Measurements from ENCODE around the gene HSPA1A.

The HSPA1A gene

DNA sequence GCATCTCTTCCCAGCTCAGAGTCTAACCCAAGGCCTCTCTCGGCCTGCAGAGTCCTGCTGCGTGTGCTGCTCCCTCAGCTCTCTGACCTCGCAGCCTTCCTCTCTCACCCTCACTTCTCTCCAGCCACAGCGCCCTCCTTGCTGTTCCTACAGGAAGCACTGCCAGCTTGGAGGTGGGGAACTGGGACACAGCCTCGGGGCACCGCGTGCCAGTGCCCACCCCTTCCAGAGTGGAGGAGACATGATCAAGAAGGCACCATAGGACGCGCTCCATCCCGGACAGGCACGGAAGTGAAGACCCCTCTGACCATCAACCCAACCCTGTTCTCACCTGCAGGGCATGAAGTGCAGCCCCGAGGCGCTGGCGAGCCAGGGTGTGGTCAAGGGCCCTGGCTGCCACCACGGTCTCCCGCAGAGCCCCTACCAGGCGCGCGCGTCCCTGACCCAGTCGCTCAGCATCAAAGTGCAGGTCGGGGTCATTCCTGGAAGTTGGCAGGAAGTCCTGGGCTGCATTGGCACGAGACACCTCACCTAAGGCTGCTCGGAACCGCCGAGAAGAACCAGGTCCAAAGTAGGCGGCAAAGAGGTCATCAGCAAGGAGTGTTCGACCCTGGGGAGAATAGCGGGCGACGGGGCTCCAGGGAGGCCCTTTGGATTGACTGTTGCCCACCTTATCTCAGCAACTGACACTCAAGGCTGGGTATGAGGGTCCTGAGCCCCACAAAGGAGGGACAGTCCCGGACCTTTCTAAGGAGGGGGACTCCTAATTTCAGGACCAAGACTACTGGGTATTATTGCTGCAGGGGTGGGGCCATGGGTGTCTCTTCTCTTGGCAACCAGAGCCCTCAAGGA is 39.5 kb upstream of the HSPA1A start:
- DNase-seq (ENCODE audit: insufficient read length): no peak

GRCh38 chr6:31776485-31776988 is 38.8 kb upstream of the HSPA1A start:
- no peak for DNase-seq (ENCODE audit: insufficient read length)
- peak; percentile 36 for FAIRE-seq
- TF ChIP-seq POLR2AphosphoS5 (IDR thresholded peaks at IDR 0.05; ENCODE audit: low read depth, low read length) (no peak), POLR2A (IDR thresholded peaks at IDR 0.05; ENCODE audit: low read depth, low read length) (peak; percentile 19; the same call in 1 of the 2 replicates)

More for the DNA sequence above, 39.5 kb upstream of the HSPA1A start:
- no peak for FAIRE-seq
- no peak for TF ChIP-seq TAF1 (IDR thresholded peaks at IDR 0.05; ENCODE audit: borderline replicate concordance, low read depth, low read length)
- TF ChIP-seq POLR2AphosphoS5 (IDR thresholded peaks at IDR 0.05; ENCODE audit: low read depth, low read length): no peak
- TF ChIP-seq POLR2A (IDR thresholded peaks at IDR 0.05; ENCODE audit: low read depth, low read length): no peak

GRCh38 chr6:31776989-31777666 is 38.2 kb upstream of the HSPA1A start, which contains the start of gene VWA7:
VWA7 (minus strand) TSS chr6:31777328; CDS start chr6:31776779, 549 bp downstream.
- DNase-seq (ENCODE audit: insufficient read length) (peak; percentile 85), FAIRE-seq (peak; percentile 94)
- TF ChIP-seq TAF1 (IDR thresholded peaks at IDR 0.05; ENCODE audit: borderline replicate concordance, low read depth, low read length) (no peak), POLR2AphosphoS5 (IDR thresholded peaks at IDR 0.05; ENCODE audit: low read depth, low read length) (peak; percentile 66), POLR2A (IDR thresholded peaks at IDR 0.05; ENCODE audit: low read depth, low read length) (0 out of 2 replicates have a peak, but pooled peaks have one; percentile 23)

DNA sequence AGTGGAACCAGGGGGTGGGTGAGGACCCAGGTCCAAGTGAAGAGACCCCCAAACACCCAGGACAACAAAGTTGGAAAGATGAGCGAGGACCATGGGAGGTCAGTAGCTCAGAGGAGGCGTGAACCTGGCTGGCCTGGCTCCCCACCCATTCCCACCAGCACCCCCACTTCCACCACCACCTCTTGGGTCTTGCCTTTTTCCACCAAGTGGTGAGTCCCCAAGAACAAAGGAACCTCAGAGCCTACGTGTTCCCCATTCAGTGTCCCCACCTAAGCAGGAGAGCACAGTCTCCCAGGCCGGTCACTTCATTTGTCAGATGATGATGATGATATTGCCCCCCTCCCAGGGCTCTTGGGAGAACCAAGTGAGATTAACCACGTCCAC is 37.7 kb upstream of the HSPA1A start:
- DNase-seq (ENCODE audit: insufficient read length) (no peak), FAIRE-seq (no peak)
- no peak for TF ChIP-seq POLR2A (IDR thresholded peaks at IDR 0.05; ENCODE audit: low read depth, low read length)
- no peak for TF ChIP-seq POLR2AphosphoS5 (IDR thresholded peaks at IDR 0.05; ENCODE audit: low read depth, low read length)

DNA sequence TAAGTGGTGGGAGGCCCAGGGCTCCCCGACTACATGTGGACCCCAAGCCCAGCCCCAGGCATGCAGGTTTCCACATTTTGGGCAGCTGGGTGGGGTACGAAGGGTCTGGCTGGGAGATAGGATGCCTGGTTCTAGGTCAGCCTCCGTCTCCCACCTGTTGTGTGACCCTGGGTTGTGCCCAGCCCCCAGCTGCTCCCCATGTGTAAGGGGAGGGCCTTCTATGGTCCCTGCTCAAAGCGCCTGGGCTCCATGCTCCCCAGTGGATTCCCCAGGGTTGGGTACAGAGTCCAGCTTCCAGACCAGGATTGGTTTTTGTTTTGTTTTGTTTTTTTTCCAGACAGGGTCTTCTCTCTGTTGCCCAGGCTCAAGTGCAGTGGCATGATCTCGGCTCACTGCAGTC is 37.1 kb upstream of the HSPA1A start:
- no peak for TF ChIP-seq POLR2AphosphoS5 (IDR thresholded peaks at IDR 0.05; ENCODE audit: low read depth, low read length)
- no peak for TF ChIP-seq TAF1 (IDR thresholded peaks at IDR 0.05; ENCODE audit: borderline replicate concordance, low read depth, low read length)
- TF ChIP-seq POLR2A (IDR thresholded peaks at IDR 0.05; ENCODE audit: low read depth, low read length): no peak
- DNase-seq (ENCODE audit: insufficient read length): no peak
- FAIRE-seq: no peak

GRCh38 chr6:31778999-31779885 is 36.1 kb upstream of the HSPA1A start:
- FAIRE-seq (no peak), DNase-seq (ENCODE audit: insufficient read length) (no peak)
- TF ChIP-seq POLR2AphosphoS5 (IDR thresholded peaks at IDR 0.05; ENCODE audit: low read depth, low read length) (0 out of 2 replicates have a peak, but pooled peaks have one; percentile 17), TAF1 (IDR thresholded peaks at IDR 0.05; ENCODE audit: borderline replicate concordance, low read depth, low read length) (no peak), POLR2A (IDR thresholded peaks at IDR 0.05; ENCODE audit: low read depth, low read length) (no peak)

- DNase-seq (ENCODE audit: insufficient read length) (no peak), FAIRE-seq (no peak)
- TF ChIP-seq POLR2AphosphoS5 (IDR thresholded peaks at IDR 0.05; ENCODE audit: low read depth, low read length): no peak
- no peak for TF ChIP-seq TAF1 (IDR thresholded peaks at IDR 0.05; ENCODE audit: borderline replicate concordance, low read depth, low read length)
- TF ChIP-seq POLR2A (IDR thresholded peaks at IDR 0.05; ENCODE audit: low read depth, low read length): no peak
Measured at GRCh38 chr6:31779908-31780307, 35.4 kb upstream of the HSPA1A start.

DNA sequence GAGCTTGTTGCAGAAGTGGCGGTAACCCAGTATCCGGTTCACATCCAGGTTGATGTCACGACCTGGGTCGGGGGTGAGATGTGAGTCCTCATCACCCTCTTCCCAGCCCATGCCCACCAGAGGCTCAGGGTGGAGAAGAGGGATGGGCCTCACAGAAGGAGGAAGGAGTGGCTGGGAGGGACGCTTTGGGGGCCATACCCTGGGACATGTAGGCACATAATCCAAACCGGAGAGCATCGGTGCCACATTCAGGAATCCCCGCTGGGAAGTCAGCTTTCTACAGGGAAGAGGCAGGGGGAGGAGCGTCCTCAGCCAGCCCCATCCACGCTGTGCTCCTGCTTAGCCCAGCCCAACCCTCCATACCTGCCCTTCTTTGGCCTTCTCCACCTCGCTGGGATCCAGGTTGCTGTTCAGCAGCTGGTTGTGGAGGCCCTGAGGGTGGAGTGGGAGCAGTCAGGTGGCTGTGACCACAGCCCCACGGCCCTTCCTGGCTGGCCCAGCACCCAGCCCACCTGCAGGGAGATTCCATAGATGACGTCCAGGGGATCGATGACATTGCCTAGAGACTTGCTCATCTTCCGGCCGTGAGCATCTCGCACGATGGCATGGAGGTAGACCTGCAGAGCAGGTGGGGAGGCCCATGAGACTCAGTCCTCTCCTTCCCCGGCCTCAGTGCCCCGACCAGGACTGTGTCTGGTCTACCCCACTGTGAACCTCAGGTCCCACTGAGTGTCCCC is 34.7 kb upstream of the HSPA1A start:
- no peak for FAIRE-seq
- TF ChIP-seq POLR2A (IDR thresholded peaks at IDR 0.05; ENCODE audit: low read depth, low read length): no peak
- no peak for TF ChIP-seq TAF1 (IDR thresholded peaks at IDR 0.05; ENCODE audit: borderline replicate concordance, low read depth, low read length)
- TF ChIP-seq POLR2AphosphoS5 (IDR thresholded peaks at IDR 0.05; ENCODE audit: low read depth, low read length): no peak

DNA sequence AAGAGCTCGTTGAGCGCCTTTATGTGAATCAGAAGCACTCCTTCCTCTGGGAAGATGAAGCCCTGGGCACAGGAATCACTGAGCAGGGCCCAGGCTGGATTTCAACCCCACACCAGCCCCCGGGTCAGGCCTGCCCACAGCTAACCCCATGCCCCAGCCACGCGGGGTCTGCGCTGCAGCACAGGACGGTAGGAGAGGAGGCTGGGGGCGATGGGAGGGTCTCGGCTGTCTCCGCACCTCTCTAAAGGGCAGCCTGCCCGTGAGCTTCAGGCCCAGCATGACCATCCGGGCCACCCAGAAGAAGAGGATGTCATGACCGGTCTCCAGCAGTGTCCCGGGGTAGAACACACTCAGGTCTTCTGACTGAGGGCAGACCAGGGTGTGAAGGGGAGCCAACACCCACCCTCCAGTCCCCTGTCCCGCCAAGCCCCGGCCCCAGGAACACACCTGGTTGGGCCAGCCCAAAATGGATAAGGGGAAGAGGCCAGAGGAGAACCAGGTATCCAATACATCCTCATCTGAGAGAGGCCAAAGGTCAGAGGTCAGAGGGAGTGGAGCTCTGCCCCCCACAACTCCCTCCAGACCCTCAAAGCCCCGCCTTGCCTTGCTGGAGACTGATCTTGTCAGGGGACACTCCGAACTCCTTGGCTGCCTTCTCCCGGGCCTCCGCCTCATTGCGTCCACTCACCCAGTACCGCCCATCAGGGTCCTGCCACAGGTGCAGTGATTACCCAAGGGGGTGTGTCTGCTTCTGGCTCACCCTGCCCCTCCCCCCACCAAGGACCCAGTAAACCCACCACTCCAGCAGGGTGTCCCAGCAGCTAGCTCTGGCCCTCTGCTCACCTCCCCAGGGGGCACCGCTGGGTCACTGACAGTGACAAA is 33.9 kb upstream of the HSPA1A start:
- DNase-seq (ENCODE audit: insufficient read length): peak; percentile 11
- TF ChIP-seq TAF1 (IDR thresholded peaks at IDR 0.05; ENCODE audit: borderline replicate concordance, low read depth, low read length): no peak
- no peak; the same call in 1 of the 2 replicates for TF ChIP-seq POLR2A (IDR thresholded peaks at IDR 0.05; ENCODE audit: low read depth, low read length)
- TF ChIP-seq POLR2AphosphoS5 (IDR thresholded peaks at IDR 0.05; ENCODE audit: low read depth, low read length): no peak
- FAIRE-seq: no peak

More for the DNA sequence above, 34.7 kb upstream of the HSPA1A start:
- DNase-seq (ENCODE audit: insufficient read length): no peak
